Right lobe of liver (tissue), 6 donors: Measurements from ENCODE around the gene ADAM11. TPM values are rescaled to one million over a fixed set of nuclear protein-coding genes. Genes with fewer than 3 reads are reported as not detected.

Experiments used
- ATAC-seq, 4 donors: fragments of 200-7000 bp; cut with Tn5 transposase; one replicate each; pipeline ENCODE4 v1.9.1; 2020; ENCODE audit warnings: mild to moderate bottlenecking in 4 of 4, moderate library complexity in 4 of 4
- DNase-seq, 3 donors: peaks; one replicate each; pipeline ENCODE4 v3.0.0-alpha.2; 2020
- H3K27ac ChIP-seq, 3 donors: fragments of 200-600 bp; one replicate each; pipeline ENCODE4 v1.8.0; 2022
- H3K27me3 ChIP-seq, 2 donors: fragments of 200-600 bp; one replicate each; pipeline ENCODE4 v1.8.0; 2022
- H3K36me3 ChIP-seq, 4 donors: fragments of 200-600 bp; sonication (generic) in 1 of 4; one replicate each; pipeline versions ENCODE4 v1.5.1 to v1.8.0; 2017 to 2022; ENCODE audit warnings: control low read depth in 1 of 4
- H3K4me1 ChIP-seq, 4 donors: fragments of 200-600 bp; sonication (generic) in 1 of 4; one replicate each; pipeline versions ENCODE4 v1.5.1 to v1.8.0; 2017 to 2022; ENCODE audit warnings: control low read depth in 1 of 4
- H3K4me3 ChIP-seq, 3 donors: fragments of 200-600 bp; one replicate each; pipeline ENCODE4 v1.8.0; 2022
- H3K9me3 ChIP-seq, 4 donors: fragments of 200-600 bp; sonication (generic) in 1 of 4; one replicate each; pipeline versions ENCODE4 v1.5.1 to v1.8.0; 2017 to 2022; ENCODE audit warnings: control low read depth in 1 of 4
- POLR2A ChIP-seq: fragments of 450-650 bp; IDR thresholded peaks from one replicate; pipeline ENCODE4 v1.6.1; 2017; ENCODE audit warnings: antibody characterized with exemption, mild to moderate bottlenecking
- WGBS: methylation state at CpG from one replicate; pipeline ENCODE4 v1.1.6; 2018; ENCODE audit warnings: low coverage, low lambda C conversion rate; ENCODE audit not compliant: insufficient coverage; ENCODE audit errors: missing lambda C conversion rate; 5-methylcytosine and 5-hydroxymethylcytosine counted together
- intact Hi-C, 2 donors: fragments of 100-400 bp; cut with DNase I; formaldehyde crosslinking; loops; one replicate each; pipeline versions ENCODE4 v1.11.2 to v1.14.1; 2022
- total RNA-seq, 6 experiments: library from RNA; depleted of rRNA in 2 of 6; stranded (reverse); fragments of >200 nt in 2 of 6; fragmentation: NEBNext Ultra II Directional in 3 of 6; extraction: Animal tissue kit (Norgen Biotek cat#: 25700) in 3 of 6; gene quantifications; one replicate each; pipeline versions ENCODE4 v1.1.0 to v1.2.4, GENCODE V29; 2016 to 2023
- TF ChIP-seq, protein P1 (sequence below), 4 donors: fragments of 200-600 bp in 3 of 4; fragments of 450-650 bp in 1 of 4; IDR thresholded peaks; one replicate each; pipeline versions ENCODE4 v1.5.1 to v1.8.0; 2016 to 2022; ENCODE audit warnings: antibody characterized with exemption in 4 of 4, mild to moderate bottlenecking in 2 of 4
- donor health status: DM: no; HTN: yes; CAD: no.
- donor health status: DM: no; HTN: no; CAD: no.
- donor health status: DM: no; HTN: no; CAD: no.
- donor health status: DM: no; HTN: yes; CAD: no.
- donor health status: DM: no; HTN: yes; CAD: no.

Gene ADAM11
- total RNA-seq, 6 experiments from 2014 or later, result 0.04 to 0.12 (median 0.08) TPM; not detected in 2

DNA sequence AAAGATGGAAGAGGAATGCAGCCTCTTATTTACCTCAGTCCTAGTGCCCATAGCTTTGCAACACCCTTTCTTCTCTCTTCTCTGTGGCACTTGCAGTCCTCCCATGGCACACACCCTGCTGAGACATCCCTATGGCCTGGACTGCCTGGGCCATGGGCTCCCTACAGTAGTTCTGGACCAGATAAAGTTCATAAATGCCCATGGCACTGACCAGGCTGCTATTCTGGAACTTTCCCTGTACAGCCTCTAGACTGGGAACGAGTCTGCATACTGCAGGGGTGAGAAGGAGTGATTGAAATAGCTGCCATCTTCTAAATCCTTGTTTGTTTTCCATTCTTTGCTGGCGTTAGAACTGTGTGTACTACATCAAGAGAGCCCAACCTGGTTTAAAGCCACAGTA lies 24.5 kb upstream of the ADAM11 start:
- no CpG with 5 or more reads among the region's 2 CpGs for WGBS

DNA sequence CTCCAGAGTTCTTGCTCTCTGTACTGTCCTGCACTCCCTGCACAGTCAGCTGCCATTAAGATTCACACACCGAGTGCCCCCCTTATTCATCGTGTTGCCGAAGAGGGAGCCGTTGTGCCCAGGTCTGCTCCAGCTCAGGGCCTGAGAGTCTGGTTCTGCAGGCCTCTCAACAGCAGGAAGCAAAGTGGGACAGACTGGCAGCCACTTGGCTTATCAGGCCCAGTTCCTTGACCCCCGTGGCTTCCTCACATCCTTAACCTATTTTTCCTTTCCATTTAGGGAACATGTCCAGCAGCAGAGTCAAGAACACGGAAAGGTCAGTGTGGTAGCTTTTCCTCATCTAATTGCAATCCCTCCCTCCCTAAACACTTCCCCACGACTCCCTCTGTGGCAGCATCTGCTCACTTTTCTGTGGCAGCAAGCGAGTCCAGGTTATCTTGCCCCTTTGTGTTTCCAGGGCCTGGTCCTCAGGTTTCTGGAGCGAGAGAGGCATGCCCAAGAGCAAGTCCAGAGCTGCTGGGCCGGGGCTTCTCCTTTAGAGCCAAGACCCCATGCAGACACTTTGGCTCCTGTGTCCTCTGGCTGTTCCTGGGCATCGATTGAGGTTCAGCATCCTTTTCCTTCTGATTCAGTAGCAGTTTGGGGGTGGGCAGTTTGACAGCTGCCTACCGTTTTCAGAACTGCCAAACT lies 22.1 kb upstream of the ADAM11 start:
- intact Hi-C loops, result no loop called here
- 40% methylated on average over 1 of the region's 12 CpGs for WGBS
- TF ChIP-seq, protein P1, sequence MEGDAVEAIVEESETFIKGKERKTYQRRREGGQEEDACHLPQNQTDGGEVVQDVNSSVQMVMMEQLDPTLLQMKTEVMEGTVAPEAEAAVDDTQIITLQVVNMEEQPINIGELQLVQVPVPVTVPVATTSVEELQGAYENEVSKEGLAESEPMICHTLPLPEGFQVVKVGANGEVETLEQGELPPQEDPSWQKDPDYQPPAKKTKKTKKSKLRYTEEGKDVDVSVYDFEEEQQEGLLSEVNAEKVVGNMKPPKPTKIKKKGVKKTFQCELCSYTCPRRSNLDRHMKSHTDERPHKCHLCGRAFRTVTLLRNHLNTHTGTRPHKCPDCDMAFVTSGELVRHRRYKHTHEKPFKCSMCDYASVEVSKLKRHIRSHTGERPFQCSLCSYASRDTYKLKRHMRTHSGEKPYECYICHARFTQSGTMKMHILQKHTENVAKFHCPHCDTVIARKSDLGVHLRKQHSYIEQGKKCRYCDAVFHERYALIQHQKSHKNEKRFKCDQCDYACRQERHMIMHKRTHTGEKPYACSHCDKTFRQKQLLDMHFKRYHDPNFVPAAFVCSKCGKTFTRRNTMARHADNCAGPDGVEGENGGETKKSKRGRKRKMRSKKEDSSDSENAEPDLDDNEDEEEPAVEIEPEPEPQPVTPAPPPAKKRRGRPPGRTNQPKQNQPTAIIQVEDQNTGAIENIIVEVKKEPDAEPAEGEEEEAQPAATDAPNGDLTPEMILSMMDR (IDR thresholded peaks at IDR 0.05), result no peak
- no peak for TF ChIP-seq POLR2A
- Histone ChIP-seq H3K4me3 (no peak overlapping the region), H3K4me1 (no peaks in the 10 kb centered on the region), H3K36me3 (no peaks in the 10 kb centered on the region), H3K27me3 (no peaks in the 10 kb centered on the region), H3K9me3 (no peaks in the 10 kb centered on the region), H3K27ac (no peak overlapping the region)
- DNase-seq, result no peak
- no peak for ATAC-seq

More for the DNA sequence above, 24.5 kb upstream of the ADAM11 start:
- no peak for ATAC-seq
- Histone ChIP-seq H3K27me3 (no peaks in the 10 kb centered on the region), H3K36me3 (no peaks in the 10 kb centered on the region), H3K27ac (no peak overlapping the region), H3K4me1 (no peaks in the 10 kb centered on the region), H3K4me3 (no peak overlapping the region), H3K9me3 (no peaks in the 10 kb centered on the region)
- DNase-seq, result no peak
- intact Hi-C loops, result no loop called here
- no peak for TF ChIP-seq POLR2A
- TF ChIP-seq, protein P1 (IDR thresholded peaks at IDR 0.05), result no peak

DNA sequence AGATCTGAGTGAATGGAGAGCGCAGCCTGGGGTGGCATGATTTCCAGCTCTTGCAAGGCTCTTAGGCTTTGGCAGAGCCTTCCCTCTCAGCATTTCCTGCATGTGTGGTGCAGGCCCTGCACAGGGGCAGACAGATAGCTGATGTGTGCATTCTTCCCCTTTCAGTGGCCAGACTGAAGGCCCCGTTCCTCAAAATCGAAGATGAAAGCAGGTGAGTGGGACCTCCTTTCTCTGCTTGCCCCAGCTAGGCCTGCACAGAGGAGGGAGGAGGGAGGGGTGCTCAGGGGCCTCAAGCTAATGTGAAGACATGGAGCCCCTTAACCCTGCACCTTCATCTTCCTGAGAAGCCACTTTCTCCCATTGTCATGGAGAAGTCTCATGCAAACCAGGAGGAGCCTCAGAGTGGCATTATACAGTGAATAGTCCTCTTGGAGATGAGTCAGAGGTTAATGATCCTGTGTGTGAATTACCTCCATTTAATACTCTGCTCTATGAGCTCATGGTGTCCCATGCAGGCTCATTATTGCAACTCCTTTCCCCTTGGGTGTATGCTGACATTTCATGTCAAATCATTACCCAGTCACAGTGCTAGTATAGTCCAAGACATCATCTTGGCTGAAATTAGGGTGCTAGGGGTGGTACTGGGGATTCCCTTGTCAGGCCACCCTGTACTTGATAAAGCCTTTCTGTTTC lies 20.4 kb upstream of the ADAM11 start:
- ATAC-seq, result no peak
- WGBS, result no CpG with 5 or more reads among the region's 3 CpGs
- TF ChIP-seq, protein P1 (IDR thresholded peaks at IDR 0.05), result no peak
- no peak for TF ChIP-seq POLR2A
- Histone ChIP-seq H3K27ac (no peak overlapping the region), H3K4me1 (no peaks in the 10 kb centered on the region), H3K36me3 (no peaks in the 10 kb centered on the region), H3K27me3 (no peaks in the 10 kb centered on the region), H3K4me3 (no peak overlapping the region), H3K9me3 (no peaks in the 10 kb centered on the region)
- intact Hi-C loops, result no loop called here
- DNase-seq, result no peak

DNA sequence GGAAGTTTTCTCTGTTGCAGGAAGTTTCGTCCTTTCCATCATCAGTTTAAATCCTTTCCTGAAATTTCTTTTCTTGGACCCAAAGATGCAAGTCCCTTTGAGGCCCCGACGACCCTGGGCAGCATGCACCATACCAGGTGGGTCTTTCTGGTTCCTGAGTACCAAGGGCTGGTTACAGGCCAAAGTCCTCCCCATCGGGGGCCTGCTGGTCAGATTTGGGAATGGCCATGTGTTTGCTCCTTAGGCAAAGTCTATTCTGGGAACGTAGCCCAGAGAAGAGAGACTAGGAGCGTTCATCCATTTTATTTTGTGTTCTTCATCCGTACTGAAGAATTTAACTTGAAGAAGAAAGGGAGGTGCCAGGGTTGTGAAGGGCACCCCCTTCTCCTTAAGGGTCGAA lies 17.5 kb upstream of the ADAM11 start:
- no peaks in the 10 kb centered on the region for H3K36me3 ChIP-seq
- intact Hi-C loops, result no loop called here
- ATAC-seq, result no peak
- DNase-seq, result no peak
- no peak for TF ChIP-seq POLR2A
- TF ChIP-seq, protein P1 (IDR thresholded peaks at IDR 0.05), result no peak
- H3K9me3 ChIP-seq, result no peaks in the 10 kb centered on the region
- no peak overlapping the region for H3K4me3 ChIP-seq
- no peak overlapping the region for H3K27ac ChIP-seq
- no peaks in the 10 kb centered on the region for H3K27me3 ChIP-seq
- H3K4me1 ChIP-seq, result no peaks in the 10 kb centered on the region
- 86% methylated on average over 7 of the region's 8 CpGs for WGBS
